ENCODE results near the gene COL5A1. TPM values are rescaled to one million over a fixed set of nuclear protein-coding genes. Genes with fewer than 3 reads are reported as not detected.

Gene COL5A1
- total RNA-seq, 1 donor from 2014 or later, result 6.1 TPM

GRCh38 chr9:134773842-134774241, 132.2 kb downstream of the COL5A1 start:
- Mint-ChIP-seq H3K36me3 (no peaks in the 10 kb centered on the region), H3K27me3 (ENCODE audit: insufficient read depth, low read depth) (peaks cover 2% of the 10 kb centered on the region), H3K27ac (no peak overlapping the region), H3K4me3 (no peak overlapping the region), H3K9me3 (no peaks in the 10 kb centered on the region), H3K4me1 (peaks cover 9% of the 10 kb centered on the region)
- no peak for DNase-seq (ENCODE audit: low spot score)
- no peak overlapping the region for H3K27ac ChIP-seq
- H3K36me3 ChIP-seq, result no peaks in the 10 kb centered on the region
- TF ChIP-seq EZH2phosphoT487 (IDR thresholded peaks at IDR 0.05) (no peak), EZH2 (IDR thresholded peaks at IDR 0.05) (no peak)
- no peaks in the 10 kb centered on the region for H3K27me3 ChIP-seq
- H3K4me2 ChIP-seq, result no peak overlapping the region
- H3K4me1 ChIP-seq, result no peaks in the 10 kb centered on the region
- H3F3A ChIP-seq (ENCODE audit: low read depth), result no peaks in the 10 kb centered on the region
- H3K4me3 ChIP-seq, result no peak overlapping the region
- H4K20me1 ChIP-seq (ENCODE audit: low read depth), result no peaks in the 10 kb centered on the region
- H3K9me3 ChIP-seq (ENCODE audit: low read depth), result no peaks in the 10 kb centered on the region
- no peak overlapping the region for H3K9ac ChIP-seq
- no peaks in the 10 kb centered on the region for H3K79me2 ChIP-seq (ENCODE audit: low read depth)
- no peak overlapping the region for H2AFZ ChIP-seq (replicated peaks)

- Mint-ChIP-seq H3K4me1 (peaks cover 8% of the 10 kb centered on the region), H3K4me3 (no peak overlapping the region), H3K36me3 (no peaks in the 10 kb centered on the region), H3K27ac (no peak overlapping the region), H3K27me3 (ENCODE audit: insufficient read depth, low read depth) (peaks cover 2% of the 10 kb centered on the region), H3K9me3 (no peaks in the 10 kb centered on the region)
- no peaks in the 10 kb centered on the region for H3K36me3 ChIP-seq
- no peak overlapping the region for H3K27ac ChIP-seq
- H3K9me3 ChIP-seq (ENCODE audit: low read depth), result no peaks in the 10 kb centered on the region
- no peak overlapping the region for H3K4me2 ChIP-seq
- no peaks in the 10 kb centered on the region for H4K20me1 ChIP-seq (ENCODE audit: low read depth)
- H3K79me2 ChIP-seq (ENCODE audit: low read depth), result no peaks in the 10 kb centered on the region
- no peak overlapping the region for H3K4me3 ChIP-seq
- no peak overlapping the region for H2AFZ ChIP-seq (replicated peaks)
- no peaks in the 10 kb centered on the region for H3K4me1 ChIP-seq
- H3K9ac ChIP-seq, result no peak overlapping the region
- H3F3A ChIP-seq (ENCODE audit: low read depth), result no peaks in the 10 kb centered on the region
- no peaks in the 10 kb centered on the region for H3K27me3 ChIP-seq
- TF ChIP-seq, protein P1, sequence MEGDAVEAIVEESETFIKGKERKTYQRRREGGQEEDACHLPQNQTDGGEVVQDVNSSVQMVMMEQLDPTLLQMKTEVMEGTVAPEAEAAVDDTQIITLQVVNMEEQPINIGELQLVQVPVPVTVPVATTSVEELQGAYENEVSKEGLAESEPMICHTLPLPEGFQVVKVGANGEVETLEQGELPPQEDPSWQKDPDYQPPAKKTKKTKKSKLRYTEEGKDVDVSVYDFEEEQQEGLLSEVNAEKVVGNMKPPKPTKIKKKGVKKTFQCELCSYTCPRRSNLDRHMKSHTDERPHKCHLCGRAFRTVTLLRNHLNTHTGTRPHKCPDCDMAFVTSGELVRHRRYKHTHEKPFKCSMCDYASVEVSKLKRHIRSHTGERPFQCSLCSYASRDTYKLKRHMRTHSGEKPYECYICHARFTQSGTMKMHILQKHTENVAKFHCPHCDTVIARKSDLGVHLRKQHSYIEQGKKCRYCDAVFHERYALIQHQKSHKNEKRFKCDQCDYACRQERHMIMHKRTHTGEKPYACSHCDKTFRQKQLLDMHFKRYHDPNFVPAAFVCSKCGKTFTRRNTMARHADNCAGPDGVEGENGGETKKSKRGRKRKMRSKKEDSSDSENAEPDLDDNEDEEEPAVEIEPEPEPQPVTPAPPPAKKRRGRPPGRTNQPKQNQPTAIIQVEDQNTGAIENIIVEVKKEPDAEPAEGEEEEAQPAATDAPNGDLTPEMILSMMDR (IDR thresholded peaks at IDR 0.05), result no peak
- no peak for TF ChIP-seq EZH2 (IDR thresholded peaks at IDR 0.05)
- no peak for TF ChIP-seq EZH2phosphoT487 (IDR thresholded peaks at IDR 0.05)
- no peak for DNase-seq (ENCODE audit: low spot score)
These were observed 132.8 kb downstream of the COL5A1 start for GRCh38 chr9:134774410-134774809.

GRCh38 chr9:134775081-134775951, 133.7 kb downstream of the COL5A1 start:
- no peaks in the 10 kb centered on the region for H3K9me3 Mint-ChIP-seq
- no peaks in the 10 kb centered on the region for H3K36me3 Mint-ChIP-seq
- H3K9me3 ChIP-seq (ENCODE audit: low read depth), result no peaks in the 10 kb centered on the region
- no peak overlapping the region for H3K4me2 ChIP-seq
- no peaks in the 10 kb centered on the region for H3K27me3 ChIP-seq
- no peak overlapping the region for H3K27ac ChIP-seq
- DNase-seq (ENCODE audit: low spot score), result no peak
- H3K4me3 ChIP-seq, result no peak overlapping the region
- no peak overlapping the region for H3K27ac Mint-ChIP-seq
- H3K4me1 ChIP-seq, result no peaks in the 10 kb centered on the region
- H2AFZ ChIP-seq (replicated peaks), result no peak overlapping the region
- H3F3A ChIP-seq (ENCODE audit: low read depth), result no peaks in the 10 kb centered on the region
- TF ChIP-seq, protein P1 (IDR thresholded peaks at IDR 0.05), result no peak
- peaks cover 8% of the 10 kb centered on the region for H3K4me1 Mint-ChIP-seq
- H3K9ac ChIP-seq, result no peak overlapping the region
- no peak overlapping the region for H3K4me3 Mint-ChIP-seq
- H3K27me3 Mint-ChIP-seq (ENCODE audit: insufficient read depth, low read depth), result peaks cover 2% of the 10 kb centered on the region
- H3K36me3 ChIP-seq, result no peaks in the 10 kb centered on the region
- H4K20me1 ChIP-seq (ENCODE audit: low read depth), result no peaks in the 10 kb centered on the region
- no peaks in the 10 kb centered on the region for H3K79me2 ChIP-seq (ENCODE audit: low read depth)
